22Rv1 (cell line): ENCODE measurements around the gene ADH1C.

Experiments used
- H3K27ac ChIP-seq: fragments of 450-650 bp; 2 replicates; pipeline ENCODE4 v1.5.1; 2017
- CTCF ChIP-seq: fragments of 450-650 bp; IDR thresholded peaks from 2 replicates; pipeline ENCODE4 v1.5.1; 2017; ENCODE audit warnings: mild to moderate bottlenecking
- ZFX ChIP-seq: fragments of 450-650 bp; IDR thresholded peaks from 2 replicates; pipeline ENCODE4 v1.6.1; 2017; ENCODE audit warnings: antibody characterized with exemption, borderline replicate concordance

The ADH1C gene

GRCh38 chr4:99352602-99353537, at the start of gene ADH1C:
Gene ADH1C (minus strand): TSS chr4:99352746. CDS start chr4:99352675, 71 bp downstream.
- TF ChIP-seq ZFX = no peak
- TF ChIP-seq CTCF = no peak
- H3K27ac ChIP-seq = no peak within 1 kb of the TSS

GRCh38 chr4:99400831-99401230, 48.3 kb upstream of the ADH1C start:
- TF ChIP-seq CTCF = no peak
- no peak for TF ChIP-seq ZFX
- no peak overlapping the region for H3K27ac ChIP-seq

GRCh38 chr4:99399017-99399416, 46.5 kb upstream of the ADH1C start:
- no peak for TF ChIP-seq ZFX
- TF ChIP-seq CTCF = no peak
- H3K27ac ChIP-seq = no peak overlapping the region

- TF ChIP-seq ZFX (no peak), CTCF (no peak)
- no peak overlapping the region for H3K27ac ChIP-seq
These were observed 43.2 kb upstream of the ADH1C start for GRCh38 chr4:99395595-99396364.

GRCh38 chr4:99394896-99395295, 42.4 kb upstream of the ADH1C start:
- TF ChIP-seq ZFX = no peak
- TF ChIP-seq CTCF = no peak
- no peak overlapping the region for H3K27ac ChIP-seq

GRCh38 chr4:99390055-99390454, 37.5 kb upstream of the ADH1C start:
- TF ChIP-seq ZFX (no peak), CTCF (no peak)
- H3K27ac ChIP-seq = no peak overlapping the region

- TF ChIP-seq CTCF = no peak
- no peak for TF ChIP-seq ZFX
- H3K27ac ChIP-seq = no peak overlapping the region
These were observed 37.1 kb upstream of the ADH1C start for GRCh38 chr4:99389606-99390005.
